HepG2 (cell line): Measurements from ENCODE around the gene TCF20. TPM values are rescaled to one million over a fixed set of nuclear protein-coding genes. Genes with fewer than 3 reads are reported as not detected.

Experiments
- ATAC-seq: fragments of 200-7000 bp; cut with Tn5 transposase; 3 replicates; pipeline ENCODE4 v1.9.1; 2020; ENCODE audit warnings: mild to moderate bottlenecking, moderate library complexity
- BruUV-seq: library from RNA; stranded (reverse); fragments of 400-500 nt; replicated peaks from 2 replicates; lab custom pipeline; 2021; lab: Mats Ljungman, UMichigan
- CTCF ChIA-PET: fragments of 300-600 bp; formaldehyde crosslinking; extraction: SDS; loops from one replicate; lab custom pipeline; 2021; ENCODE audit warnings: low total read pairs, inconsistent platforms, low intra/inter-chr PET ratio; lab: Yijun Ruan, JAX
- POLR2A ChIA-PET: fragments of 350-600 bp; sonication (Branson Sonifier 250); formaldehyde crosslinking; loops from one replicate; lab custom pipeline; 2020; ENCODE audit warnings: antibody characterized with exemption, inconsistent platforms; lab: Yijun Ruan, JAX
- DNase-seq: peaks from one replicate; pipeline ENCODE4 v3.0.0-alpha.2; 2015; ENCODE audit warnings: low spot score
- FAIRE-seq: peaks from 3 replicates; lab custom pipeline; 2011; peaks lifted over from hg19 to GRCh38; lab: Jason Lieb, UNC
- H2AFZ ChIP-seq: one replicate; pipeline ENCODE4 v1.6.1; 2011; ENCODE audit warnings: low read length, inconsistent platforms
- H3K27ac ChIP-seq: fragments of 300-600 bp; 3 replicates; pipeline ENCODE4 v1.8.0; 2011; ENCODE audit warnings: mixed run types, mild to moderate bottlenecking, mixed read lengths, low read length, inconsistent platforms; ENCODE audit not compliant: insufficient read depth; ENCODE audit errors: extremely low read length
- H3K27me3 ChIP-seq, 2 experiments: fragments of 200-600 bp in 1 of 2; 2 replicates in 1 of 2; 3 replicates in 1 of 2; pipeline versions ENCODE4 v1.6.0 to v1.8.0; 2011; ENCODE audit warnings: low read length in 2 of 2, mild to moderate bottlenecking in 2 of 2, moderate library complexity in 2 of 2, inconsistent platforms in 1 of 2; ENCODE audit not compliant: insufficient read depth in 2 of 2, control insufficient read depth in 1 of 2
- H3K36me3 ChIP-seq, 2 experiments: fragments of 200-600 bp in 1 of 2; replicated peaks in 1 of 2; 2 replicates in 1 of 2; 3 replicates in 1 of 2; pipeline versions ENCODE4 v1.5.1 to v1.8.0; 2011; ENCODE audit warnings: low read length in 2 of 2, inconsistent platforms in 1 of 2; ENCODE audit not compliant: insufficient read depth in 2 of 2, control insufficient read depth in 1 of 2
- H3K4me1 ChIP-seq: 2 replicates; pipeline ENCODE4 v1.5.1; 2012; ENCODE audit warnings: low read length, inconsistent platforms; ENCODE audit not compliant: insufficient read depth
- H3K4me2 ChIP-seq: 2 replicates; pipeline ENCODE4 v1.6.0; 2011; ENCODE audit warnings: low read depth, low read length, inconsistent platforms
- H3K4me3 ChIP-seq, 3 experiments: fragments of 200-600 bp in 1 of 3; sonication (generic), shearing (Covaris generic) in 1 of 3; replicated peaks in 1 of 3; 2 replicates each; pipeline ENCODE4 v1.5.1; 2011 to 2016; ENCODE audit warnings: low read length in 3 of 3, inconsistent platforms in 2 of 3, low read depth in 2 of 3, mild to moderate bottlenecking in 2 of 3, control low read depth in 1 of 3, mixed read lengths in 1 of 3; ENCODE audit not compliant: insufficient read depth in 1 of 3
- H3K79me2 ChIP-seq: one replicate; pipeline ENCODE4 v1.6.1; 2011; ENCODE audit warnings: low read length, inconsistent platforms; ENCODE audit not compliant: insufficient read depth
- H3K9ac ChIP-seq: 2 replicates; pipeline ENCODE4 v1.6.0; 2011; ENCODE audit warnings: mild to moderate bottlenecking, low read depth, low read length, inconsistent platforms; ENCODE audit not compliant: insufficient read depth
- H3K9me3 ChIP-seq: 2 replicates; pipeline ENCODE4 v1.5.1; 2012; ENCODE audit warnings: mild to moderate bottlenecking, low read length
- H4K20me1 ChIP-seq: 2 replicates; pipeline ENCODE4 v1.6.0; 2011; ENCODE audit warnings: inconsistent platforms, mild to moderate bottlenecking, low read length, moderate library complexity; ENCODE audit not compliant: insufficient read depth
- AHR ChIP-seq: IDR thresholded peaks from 2 replicates; pipeline ENCODE4 v1.6.1; 2018; ENCODE audit warnings: missing genetic modification reagents, missing compliant biosample characterization
- EHMT2 ChIP-seq: fragments of 200-600 bp; sonication (generic); IDR thresholded peaks from 2 replicates; pipeline ENCODE4 v1.7.0; 2017; ENCODE audit warnings: antibody characterized with exemption, low read depth, low read length, borderline replicate concordance
- MEIS2 ChIP-seq: sonication (generic); formaldehyde crosslinking; IDR thresholded peaks from 2 replicates; pipeline ENCODE4 v1.9.0; 2021; ENCODE audit warnings: mild to moderate bottlenecking, missing genetic modification reagents
- NPAS2 ChIP-seq: sonication (generic); formaldehyde crosslinking; IDR thresholded peaks from 2 replicates; pipeline ENCODE4 v1.8.0; 2022; ENCODE audit warnings: mild to moderate bottlenecking, missing genetic modification reagents, borderline replicate concordance
- PRMT3 ChIP-seq: sonication (generic); formaldehyde crosslinking; IDR thresholded peaks from 2 replicates; pipeline ENCODE4 v1.8.1; 2022; ENCODE audit warnings: low read depth, mild to moderate bottlenecking, moderate library complexity, missing genetic modification reagents, borderline replicate concordance
- RXRA ChIP-seq: sonication (generic); formaldehyde crosslinking; IDR thresholded peaks from 2 replicates; pipeline ENCODE4 v1.5.1; 2020; ENCODE audit warnings: missing genetic modification reagents
- ZNF263 ChIP-seq: sonication (generic); formaldehyde crosslinking; IDR thresholded peaks from 2 replicates; pipeline ENCODE4 v1.4.0; 2020; ENCODE audit warnings: missing genetic modification reagents
- ZNF468 ChIP-seq: sonication (generic); formaldehyde crosslinking; IDR thresholded peaks from 2 replicates; pipeline ENCODE4 v1.8.0; 2022; ENCODE audit warnings: mild to moderate bottlenecking, moderate library complexity, missing genetic modification reagents
- ZNF570 ChIP-seq: sonication (generic); formaldehyde crosslinking; IDR thresholded peaks from 2 replicates; pipeline ENCODE4 v1.4.0; 2020; ENCODE audit warnings: mild to moderate bottlenecking, missing genetic modification reagents, borderline replicate concordance
- ZNF646 ChIP-seq: sonication (generic); formaldehyde crosslinking; IDR thresholded peaks from 2 replicates; pipeline ENCODE4 v1.9.0; 2021; ENCODE audit warnings: mild to moderate bottlenecking, missing genetic modification reagents
- WGBS: methylation state at CpG from one replicate; pipeline ENCODE4 v1.1.6; 2017; ENCODE audit warnings: low lambda C conversion rate; 5-methylcytosine and 5-hydroxymethylcytosine counted together
- in situ Hi-C: cut with HindIII; loops from 2 replicates; pipeline ENCODE4 v1.10.0; 2017; ENCODE audit warnings: low pct_unique_long_range_greater_than_20kb; ENCODE audit not compliant: extremely low pct_ligation_motif_present
- intact Hi-C: fragments of 100-400 bp; cut with micrococcal nuclease; formaldehyde crosslinking; loops from one replicate; pipeline ENCODE4 v1.10.0; 2022; ENCODE audit not compliant: unreplicated experiment
- polyA plus RNA-seq, 8 experiments: library from polyadenylated mRNA; depleted of rRNA in 3 of 8; stranded (reverse) in 7 of 8; unstranded in 1 of 8; fragments of >200 nt; fragmentation: Illumina TruSeq in 4 of 8; extraction: Trizol in 4 of 8; gene quantifications; 2 replicates each; pipeline versions ENCODE4 v1.2.1 to v1.2.3, GENCODE V29; 2011 to 2016; ENCODE audit warnings: low read depth in 4 of 8, missing spikeins in 1 of 8, mixed read lengths in 1 of 8; ENCODE audit not compliant: insufficient read depth in 1 of 8
- total RNA-seq, 5 experiments: library from RNA; depleted of rRNA; stranded (reverse); fragments of >200 nt; fragmentation: Illumina TruSeq; extraction: Trizol; gene quantifications; 2 replicates each; pipeline ENCODE4 v1.2.3, GENCODE V29; 2016; ENCODE audit warnings: low read depth in 1 of 5
- TF ChIP-seq, protein P1 (sequence below): IDR thresholded peaks from 2 replicates; pipeline ENCODE4 v1.6.1; 2018; ENCODE audit warnings: missing genetic modification reagents
- TF ChIP-seq, protein P2 (sequence below): sonication (generic); formaldehyde crosslinking; IDR thresholded peaks from 2 replicates; pipeline ENCODE4 v1.4.0; 2020; ENCODE audit warnings: missing genetic modification reagents, mild to moderate bottlenecking, borderline replicate concordance

Gene TCF20
- total and polyA plus RNA-seq, 2 of the 13 experiments (the other 11 are each of a cell fraction or from before 2014, with no cell fraction given): 12.8 to 23.7 TPM

DNA sequence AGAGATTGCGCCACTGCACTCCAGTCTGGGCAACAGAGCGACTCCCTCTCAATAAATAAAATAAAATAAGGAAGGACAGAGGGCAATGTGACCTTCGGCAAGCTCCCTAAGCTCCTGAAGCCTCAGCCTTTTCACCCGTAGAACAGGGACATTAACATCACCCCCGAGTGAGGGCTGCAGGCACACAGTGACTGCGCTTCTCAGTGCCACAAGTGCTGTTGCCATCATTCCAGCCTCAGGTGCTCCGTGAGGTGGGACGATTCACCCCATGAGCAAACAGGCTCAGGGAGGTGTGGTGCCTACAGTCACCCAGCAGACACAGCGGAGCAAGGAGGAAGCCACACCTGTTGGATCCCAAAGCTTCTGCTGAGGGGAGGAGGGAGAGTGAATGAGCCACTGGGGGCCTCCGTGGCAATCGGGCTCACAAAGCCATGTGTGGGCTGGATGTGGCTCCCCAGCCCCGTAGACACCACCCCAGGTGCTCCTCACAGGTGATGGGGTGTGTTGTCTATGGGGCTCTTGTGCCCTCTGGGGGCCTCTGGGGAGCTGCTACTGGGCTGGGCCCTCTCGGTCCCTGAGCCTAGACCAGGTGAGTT, 9.1 kb upstream of the TCF20 start:
- H3K36me3 ChIP-seq: peaks cover 0 to 4% of the 10 kb centered on the region in 2 experiments; a peak in 1 of 5 replicates
- whole genome bisulfite sequencing: 79% methylated on average over 9 of the region's 13 CpGs
- H3K9ac ChIP-seq: no peak overlapping the region
- intact Hi-C loops (no loop called here), in situ Hi-C loops (no loop called here)
- H3K9me3 ChIP-seq: no peaks in the 10 kb centered on the region
- H3K79me2 ChIP-seq: no peaks in the 10 kb centered on the region
- no TSS peak for BruUV-seq
- DNase-seq (no peak), ATAC-seq (no peak), FAIRE-seq (no peak)
- no peaks in the 10 kb centered on the region for H4K20me1 ChIP-seq
- H3K4me2 ChIP-seq: no peak overlapping the region
- peaks cover 27% of the 10 kb centered on the region for H3K4me1 ChIP-seq
- POLR2A ChIA-PET: no interaction called here
- H3K27ac ChIP-seq: no peak overlapping the region
- H2AFZ ChIP-seq: no peak overlapping the region
- H3K4me3 ChIP-seq: no peak overlapping the region
- peaks cover 2 to 6% of the 10 kb centered on the region in 2 experiments; a peak in 3 of 5 replicates for H3K27me3 ChIP-seq
- CTCF ChIA-PET: no interaction called here
- TF ChIP-seq ZNF646: no peak
- TF ChIP-seq ZNF263 (CRISPR knock-in tag): peak; percentile 46; the same call in 1 of the 2 replicates
- TF ChIP-seq AHR (CRISPR knock-in tag): no peak
- TF ChIP-seq NPAS2 (CRISPR knock-in tag): no peak
- no peak for TF ChIP-seq PRMT3 (CRISPR knock-in tag)
- TF ChIP-seq, protein P1, sequence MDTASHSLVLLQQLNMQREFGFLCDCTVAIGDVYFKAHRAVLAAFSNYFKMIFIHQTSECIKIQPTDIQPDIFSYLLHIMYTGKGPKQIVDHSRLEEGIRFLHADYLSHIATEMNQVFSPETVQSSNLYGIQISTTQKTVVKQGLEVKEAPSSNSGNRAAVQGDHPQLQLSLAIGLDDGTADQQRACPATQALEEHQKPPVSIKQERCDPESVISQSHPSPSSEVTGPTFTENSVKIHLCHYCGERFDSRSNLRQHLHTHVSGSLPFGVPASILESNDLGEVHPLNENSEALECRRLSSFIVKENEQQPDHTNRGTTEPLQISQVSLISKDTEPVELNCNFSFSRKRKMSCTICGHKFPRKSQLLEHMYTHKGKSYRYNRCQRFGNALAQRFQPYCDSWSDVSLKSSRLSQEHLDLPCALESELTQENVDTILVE: no peak
- TF ChIP-seq EHMT2: no peak
- TF ChIP-seq, protein P2, sequence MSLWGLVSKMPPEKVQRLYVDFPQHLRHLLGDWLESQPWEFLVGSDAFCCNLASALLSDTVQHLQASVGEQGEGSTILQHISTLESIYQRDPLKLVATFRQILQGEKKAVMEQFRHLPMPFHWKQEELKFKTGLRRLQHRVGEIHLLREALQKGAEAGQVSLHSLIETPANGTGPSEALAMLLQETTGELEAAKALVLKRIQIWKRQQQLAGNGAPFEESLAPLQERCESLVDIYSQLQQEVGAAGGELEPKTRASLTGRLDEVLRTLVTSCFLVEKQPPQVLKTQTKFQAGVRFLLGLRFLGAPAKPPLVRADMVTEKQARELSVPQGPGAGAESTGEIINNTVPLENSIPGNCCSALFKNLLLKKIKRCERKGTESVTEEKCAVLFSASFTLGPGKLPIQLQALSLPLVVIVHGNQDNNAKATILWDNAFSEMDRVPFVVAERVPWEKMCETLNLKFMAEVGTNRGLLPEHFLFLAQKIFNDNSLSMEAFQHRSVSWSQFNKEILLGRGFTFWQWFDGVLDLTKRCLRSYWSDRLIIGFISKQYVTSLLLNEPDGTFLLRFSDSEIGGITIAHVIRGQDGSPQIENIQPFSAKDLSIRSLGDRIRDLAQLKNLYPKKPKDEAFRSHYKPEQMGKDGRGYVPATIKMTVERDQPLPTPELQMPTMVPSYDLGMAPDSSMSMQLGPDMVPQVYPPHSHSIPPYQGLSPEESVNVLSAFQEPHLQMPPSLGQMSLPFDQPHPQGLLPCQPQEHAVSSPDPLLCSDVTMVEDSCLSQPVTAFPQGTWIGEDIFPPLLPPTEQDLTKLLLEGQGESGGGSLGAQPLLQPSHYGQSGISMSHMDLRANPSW: no peak
- TF ChIP-seq ZNF570 (CRISPR knock-in tag): no peak
- no peak for TF ChIP-seq MEIS2
- TF ChIP-seq ZNF468 (CRISPR knock-in tag): no peak
- no peak for TF ChIP-seq RXRA (CRISPR knock-in tag)
